ENCODE results near the gene DHX57. TPM values are rescaled to one million over a fixed set of nuclear protein-coding genes. Genes with fewer than 3 reads are reported as not detected.

DHX57 gene
- total RNA-seq, 2 donors from 2014 or later: 14.0 to 18.6 TPM

Other genes starting within 250 kb of the DHX57 start
- gene GALM, start 209.8 kb downstream of the DHX57 start, total RNA-seq: 100 to 1,000 TPM in 1 of 2 donors, 10 to 100 TPM in 1; 85.2 to 123 TPM
- gene SRSF7, start 124.6 kb downstream of the DHX57 start, total RNA-seq: 100 to 1,000 TPM; 199 to 366 TPM
- gene GEMIN6, start 97.7 kb downstream of the DHX57 start, total RNA-seq: 10 to 100 TPM; 18.6 to 28.4 TPM
- 1 to 10 TPM; 4.5 to 8.2 TPM for gene MORN2, start within 50 bp of the DHX57 start, total RNA-seq
- under 1 TPM in 1 of 2 donors, not detected in 1; 0.58 TPM for gene ARHGEF33, start 13.9 kb upstream of the DHX57 start, total RNA-seq
- 100 to 1,000 TPM in 1 of 2 donors, 10 to 100 TPM in 1; 98.7 to 116 TPM for gene SOS1, start 245.1 kb upstream of the DHX57 start, total RNA-seq